DMS114 treated with DMSO at 0.1 percent for 48 hours (cell line): ENCODE data around the gene PAPLN.

Source experiments
- DNase-seq: peaks from one replicate; lab custom pipeline; 2025; ENCODE audit not compliant: unreplicated experiment; lab: John Stamatoyannopoulos, UW

PAPLN gene

DNA sequence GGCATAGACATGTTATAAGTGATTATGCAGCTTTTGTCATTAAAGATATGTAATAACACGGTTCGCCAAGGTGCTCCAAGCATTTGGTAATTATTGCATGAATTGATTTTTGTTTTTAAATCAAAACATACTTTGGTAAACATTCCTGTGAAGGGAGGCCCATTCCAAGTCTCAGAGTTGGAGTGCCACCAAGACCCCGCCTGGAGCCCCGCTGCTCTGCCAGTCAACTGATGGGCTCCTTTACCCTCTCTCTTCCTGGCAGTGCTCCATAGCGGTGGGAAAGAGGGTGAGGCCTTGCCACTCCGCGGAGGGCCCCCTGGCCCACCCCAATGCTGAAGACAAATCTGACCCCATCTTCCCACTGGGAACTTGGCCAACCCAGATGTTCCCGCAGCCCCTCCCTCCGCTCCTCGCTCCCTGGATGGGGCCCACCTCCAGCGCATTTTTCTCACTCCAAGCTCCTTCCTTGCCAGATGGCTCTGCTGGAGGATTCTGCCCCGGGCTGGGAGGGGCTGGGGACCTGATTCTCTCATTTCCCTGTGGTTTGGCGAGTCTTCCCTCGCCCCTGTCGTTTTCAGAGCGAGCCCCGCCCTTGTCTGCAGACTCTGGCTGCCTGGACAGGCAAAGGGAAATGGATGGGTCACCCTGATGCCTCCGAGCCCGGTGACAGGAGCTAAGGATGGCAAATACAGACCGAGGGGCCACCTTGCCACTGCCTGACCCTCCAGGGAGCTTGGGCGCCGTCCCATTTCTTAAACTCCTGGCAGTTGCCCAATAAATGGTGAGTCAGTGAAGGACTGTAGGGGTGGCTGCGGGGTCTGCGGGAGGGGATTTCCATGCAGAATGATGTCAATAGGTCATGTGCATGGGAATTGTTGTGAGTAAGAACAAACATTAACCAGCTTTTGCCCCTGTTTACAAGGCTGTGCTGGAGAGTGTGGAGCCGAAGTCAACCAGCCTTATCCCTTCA is 9.2 kb upstream of the PAPLN start:
- no peak for DNase-seq

DNA sequence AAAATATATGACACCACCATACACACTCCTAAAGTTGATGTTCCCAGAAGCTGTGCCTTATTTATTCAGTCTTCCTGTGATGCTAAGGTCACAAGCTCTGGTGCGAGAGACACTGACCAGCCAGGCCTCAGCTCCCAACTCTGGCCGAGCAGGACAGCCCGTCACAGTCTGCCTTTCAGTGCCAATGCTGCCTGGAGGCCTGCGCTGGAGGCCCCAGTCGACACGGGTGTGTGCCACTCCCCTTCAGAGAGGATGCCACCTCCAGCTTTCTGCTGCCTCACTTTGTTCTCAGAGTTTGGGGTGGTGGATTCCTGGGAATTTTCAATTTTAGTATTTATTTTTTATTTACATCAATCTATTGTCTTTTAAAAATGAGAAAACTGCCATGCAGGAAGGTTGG is 7.3 kb upstream of the PAPLN start:
- DNase-seq = no peak

DNA sequence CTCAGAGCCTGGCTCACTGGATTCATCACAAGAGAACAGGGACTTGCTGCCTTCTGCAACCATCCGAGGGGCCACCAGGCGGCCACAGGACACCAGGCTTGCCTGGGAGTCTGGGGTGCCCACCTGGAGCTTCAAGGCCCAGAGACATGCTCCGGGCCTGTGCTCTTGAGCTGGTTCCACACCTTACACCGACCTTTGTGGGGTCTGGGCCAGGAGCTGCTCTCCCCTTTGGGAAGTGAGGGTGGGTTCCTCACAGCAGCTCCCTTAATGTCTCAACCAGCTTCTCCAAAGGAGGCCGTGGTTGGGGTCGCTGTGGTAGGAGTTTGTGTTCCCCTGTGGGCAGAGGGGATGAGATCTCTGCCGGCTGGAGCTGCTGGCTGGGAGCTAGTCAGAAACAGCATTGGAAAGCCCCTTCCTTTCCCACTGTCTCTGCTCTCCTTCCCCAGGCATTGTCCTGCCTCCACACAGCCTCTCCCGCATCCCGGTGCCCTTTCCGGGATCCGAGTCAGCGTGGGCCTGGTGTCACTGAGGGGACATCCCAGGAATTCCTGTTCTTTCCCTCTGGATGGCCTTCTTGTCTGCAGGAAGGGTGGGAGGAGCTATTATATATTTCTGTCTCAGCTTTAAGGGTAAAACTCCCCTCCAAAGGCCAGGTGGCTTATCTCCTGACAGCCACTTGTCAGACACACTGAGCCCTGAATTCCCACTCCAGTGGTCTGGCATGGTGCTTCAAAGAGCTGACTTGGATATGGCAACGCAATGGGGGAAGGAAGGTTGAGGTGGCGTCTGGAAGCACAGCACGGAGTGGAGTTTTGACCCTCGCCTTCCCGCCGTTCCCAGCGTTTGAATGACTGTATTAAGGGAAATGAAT is 5.1 kb upstream of the PAPLN start:
- DNase-seq = no peak

DNA sequence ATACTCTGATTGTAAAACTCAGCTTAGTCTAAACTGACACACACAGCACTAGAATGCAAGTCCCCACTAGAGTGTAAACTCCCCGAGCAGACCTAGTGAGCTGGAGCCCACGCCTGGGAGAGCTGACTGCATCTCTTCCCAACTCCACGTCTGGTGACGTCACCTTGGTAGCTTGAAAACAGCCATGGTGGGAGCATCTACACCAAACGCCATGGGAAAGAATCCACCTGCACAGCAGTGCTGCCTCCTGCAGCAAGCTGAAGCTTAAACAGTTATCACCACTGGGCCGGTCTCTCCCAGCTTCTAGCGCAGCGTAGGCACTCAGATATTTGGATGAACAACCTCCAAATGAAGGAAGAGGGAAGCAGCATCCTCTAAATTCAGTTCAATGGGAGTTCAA is 4.3 kb upstream of the PAPLN start:
- no peak for DNase-seq

DNA sequence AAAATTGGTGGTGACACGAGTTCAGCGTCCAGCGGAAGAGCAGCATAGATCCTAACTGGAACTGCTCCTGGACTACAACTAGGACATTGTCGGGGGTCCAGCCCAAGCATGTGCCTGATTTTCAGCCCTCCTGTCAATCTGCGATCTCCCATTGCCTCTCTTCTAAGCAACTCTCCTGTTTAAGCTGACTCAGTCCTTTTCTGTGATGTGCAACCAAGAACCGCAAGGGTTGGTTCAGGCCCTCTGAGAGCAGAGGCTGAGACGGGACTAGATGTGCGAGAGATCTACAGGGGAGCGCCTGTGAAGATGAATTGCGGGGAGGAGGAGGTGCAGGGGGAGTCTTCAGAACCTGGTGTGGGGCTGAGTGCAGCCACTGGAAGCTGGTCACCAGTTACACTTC is 3.7 kb upstream of the PAPLN start:
- no peak for DNase-seq

DNA sequence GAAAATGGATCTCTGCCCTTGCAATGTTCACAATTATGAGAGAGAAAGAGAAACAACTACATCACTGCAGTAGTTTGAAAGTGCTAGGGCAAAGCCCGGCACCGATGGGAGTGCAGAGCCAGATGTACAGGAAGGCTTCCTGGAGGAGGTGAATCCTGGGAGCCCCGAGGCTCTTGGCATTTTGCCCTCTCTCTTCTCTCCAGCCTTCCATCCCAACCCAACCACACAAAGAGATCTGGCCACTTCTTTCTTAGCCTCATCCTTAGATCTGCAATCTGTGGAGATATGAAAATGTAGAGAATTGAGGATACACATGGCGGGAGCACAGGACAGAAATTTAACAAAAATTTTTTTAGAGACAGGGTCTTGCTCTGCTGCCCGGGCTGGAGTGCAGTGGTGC is 3.3 kb upstream of the PAPLN start:
- no peak for DNase-seq

DNA sequence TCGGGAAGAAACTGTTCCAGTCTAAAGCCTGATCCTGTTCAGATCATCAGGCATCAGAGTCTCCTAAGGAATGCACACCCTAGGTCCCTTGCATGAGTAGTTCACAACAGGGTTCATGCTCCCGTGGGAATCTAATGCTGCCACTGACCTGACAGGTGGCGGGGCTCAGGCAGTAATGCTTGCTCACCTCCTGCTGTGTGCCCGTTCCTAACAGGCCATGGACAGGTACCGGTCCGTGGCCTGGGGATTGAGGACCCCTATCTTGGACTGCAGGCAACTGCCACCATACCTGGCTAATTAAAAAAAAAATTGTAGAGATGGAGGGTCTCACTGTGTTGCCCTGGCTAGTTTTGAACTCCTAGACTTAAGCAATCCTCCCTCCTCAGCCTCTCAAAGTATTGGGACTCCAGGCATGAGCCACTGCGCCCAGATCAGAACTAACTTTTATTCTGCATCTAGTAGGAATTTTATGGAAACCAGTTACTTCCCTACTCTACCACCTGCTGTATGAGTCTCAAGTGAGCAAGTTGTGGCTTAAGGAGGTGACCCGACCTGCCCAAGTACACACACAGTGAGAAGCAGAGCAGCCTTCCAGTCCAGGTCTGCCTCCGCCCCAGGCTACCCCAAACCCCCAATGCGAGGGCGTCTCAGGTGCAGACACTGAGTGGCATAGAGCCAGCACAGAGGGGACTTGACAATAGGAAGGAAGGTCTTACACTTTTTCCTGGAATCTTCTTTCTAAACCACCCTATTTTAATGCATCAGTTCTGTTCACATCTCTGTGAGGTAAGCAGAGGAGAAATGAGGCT is 2.5 kb upstream of the PAPLN start:
- DNase-seq = no peak

DNA sequence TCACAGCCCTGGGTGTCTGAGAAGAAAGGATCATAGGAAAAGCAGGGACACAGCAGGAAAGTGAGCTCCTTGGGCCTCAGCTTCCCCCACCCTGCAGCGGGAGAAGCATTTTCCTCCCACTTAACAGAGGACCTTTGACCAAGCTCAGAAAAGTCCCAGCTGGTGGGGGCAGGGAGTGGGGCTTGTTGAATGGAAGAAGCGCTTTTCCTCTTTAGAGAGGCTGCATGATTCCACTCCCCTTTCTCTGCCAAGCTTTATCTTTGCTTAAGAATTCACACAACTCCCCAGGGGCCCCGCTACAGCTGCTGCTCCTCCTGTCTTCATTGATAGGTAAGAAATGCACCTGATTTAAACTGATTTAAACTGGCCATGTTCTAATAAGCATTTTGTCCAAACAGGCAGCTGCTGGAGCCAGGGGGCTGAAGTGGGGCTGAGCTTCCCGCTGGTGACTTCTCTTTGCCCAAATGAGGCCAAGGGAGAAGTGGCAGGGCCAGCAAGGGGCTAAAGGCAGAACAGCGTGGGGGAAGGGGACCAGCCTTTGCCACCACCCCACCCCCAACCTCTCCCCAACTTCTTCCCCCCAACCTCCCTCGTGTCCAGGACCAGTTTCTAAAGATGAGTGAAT is 1.7 kb upstream of the PAPLN start:
- DNase-seq = no peak

DNA sequence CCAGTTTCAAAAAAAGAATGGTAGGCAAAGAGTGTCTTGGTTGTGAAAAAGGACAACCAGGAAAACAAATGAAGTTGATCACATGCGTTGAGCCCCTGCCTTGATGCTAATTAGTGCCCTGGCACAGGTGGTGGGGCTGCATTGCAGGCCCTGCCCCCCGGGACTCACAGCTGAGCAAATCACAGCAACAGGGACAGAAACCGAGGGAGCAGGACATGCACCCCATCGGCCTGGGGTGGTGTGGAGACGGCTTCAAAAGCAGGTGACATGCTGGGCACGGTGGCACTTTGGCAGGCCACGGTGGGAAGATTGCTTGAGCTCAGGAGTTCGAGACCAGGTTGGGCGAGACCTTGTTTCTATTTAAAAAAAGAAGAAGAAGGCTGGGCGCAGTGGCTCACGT is 1.1 kb upstream of the PAPLN start:
- DNase-seq = no peak

DNA sequence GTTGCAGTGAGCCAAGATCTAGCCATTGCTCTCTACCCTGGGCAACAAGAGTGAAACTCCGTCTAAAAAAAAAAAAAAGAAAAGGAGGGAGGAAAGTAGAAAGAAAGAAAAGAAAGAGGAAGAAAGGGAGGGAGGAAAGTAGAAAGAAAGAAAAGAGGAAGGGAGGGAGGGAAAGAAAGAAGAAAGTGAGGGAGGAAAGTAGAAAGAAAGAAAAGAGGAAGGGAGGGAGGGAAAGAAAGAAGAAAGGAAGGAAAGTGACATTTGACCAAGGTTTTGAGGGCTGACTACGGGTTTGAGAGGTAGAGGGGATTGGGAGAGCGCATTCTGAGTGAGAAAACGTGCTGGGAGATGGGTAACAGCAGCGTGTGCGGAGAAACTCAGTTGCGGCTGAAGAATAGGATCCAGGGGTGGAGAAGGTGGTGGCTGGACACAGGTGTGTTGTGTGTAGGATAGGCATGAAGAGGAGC is 521 bp upstream of the PAPLN start:
- DNase-seq = no peak

DNA sequence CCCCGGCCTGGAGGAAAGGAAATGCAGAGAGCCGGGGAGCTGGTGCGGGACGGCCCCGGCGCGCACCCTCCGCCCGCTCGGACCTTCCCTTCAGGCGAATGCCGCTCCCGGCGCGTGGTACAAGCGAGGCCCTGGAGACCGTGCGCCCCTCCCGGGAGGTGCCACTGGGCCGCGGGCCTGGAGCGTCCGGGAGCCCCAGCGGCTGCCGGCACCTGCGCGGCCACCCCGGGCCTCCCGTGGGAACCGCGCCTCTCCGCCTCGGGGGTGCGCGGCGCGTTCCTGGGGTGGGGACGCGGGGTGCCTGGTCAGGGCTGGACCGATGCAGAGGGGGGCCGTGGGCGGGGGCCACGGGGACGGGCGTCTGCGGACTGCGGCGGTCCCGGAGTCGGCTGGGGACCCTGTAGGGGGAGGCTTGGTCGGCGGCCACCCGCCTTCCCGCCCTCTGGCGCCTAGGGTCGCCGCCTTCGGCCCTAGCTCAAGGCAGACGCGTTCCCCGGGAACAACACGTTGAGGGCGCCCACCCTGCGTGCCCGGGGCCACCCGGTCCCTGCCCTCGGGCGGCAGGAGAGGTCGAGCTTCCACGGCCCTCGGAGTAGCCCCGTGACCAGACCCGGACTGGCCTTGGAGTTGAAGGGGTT is 599 bp downstream of the PAPLN start:
- no peak for DNase-seq

DNA sequence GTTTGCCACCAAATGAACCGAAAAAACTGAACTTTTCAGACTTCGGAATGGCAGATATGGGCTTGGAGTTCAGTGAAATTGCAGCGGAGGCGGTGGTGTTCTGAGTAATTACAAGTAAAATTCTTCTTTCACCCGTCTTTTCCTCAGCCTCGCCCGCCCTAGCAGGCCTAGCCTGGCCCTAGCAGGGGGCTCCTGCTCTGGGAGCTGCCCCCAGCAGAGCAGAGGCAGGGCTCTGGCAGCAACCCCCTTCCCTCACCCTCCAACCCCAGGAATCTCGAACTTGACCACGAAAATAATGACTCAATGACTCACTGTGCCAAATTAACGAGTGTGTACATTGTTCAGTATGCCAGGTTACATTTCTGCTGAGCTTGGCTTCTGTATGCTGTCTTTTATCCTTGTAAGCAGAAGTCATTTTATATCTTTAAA is 1.1 kb downstream of the PAPLN start:
- DNase-seq = no peak

DNA sequence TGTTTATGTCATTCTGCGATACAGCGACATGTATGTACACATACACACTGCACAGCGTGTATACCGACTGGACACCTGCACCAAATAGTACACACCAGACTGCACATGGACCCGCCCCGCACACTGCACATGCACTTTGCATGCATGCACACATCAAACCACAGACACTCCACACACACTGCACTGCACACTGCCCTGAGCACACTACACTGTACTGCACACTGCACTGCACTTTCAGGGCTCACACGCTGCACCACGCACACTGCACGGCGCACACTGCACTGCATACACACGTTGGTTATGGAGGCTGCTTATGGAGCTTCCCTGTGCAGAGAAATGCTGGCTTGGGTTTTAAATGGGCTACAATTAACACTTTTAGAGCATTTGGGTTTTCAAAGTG is 1.6 kb downstream of the PAPLN start:
- no peak for DNase-seq

DNA sequence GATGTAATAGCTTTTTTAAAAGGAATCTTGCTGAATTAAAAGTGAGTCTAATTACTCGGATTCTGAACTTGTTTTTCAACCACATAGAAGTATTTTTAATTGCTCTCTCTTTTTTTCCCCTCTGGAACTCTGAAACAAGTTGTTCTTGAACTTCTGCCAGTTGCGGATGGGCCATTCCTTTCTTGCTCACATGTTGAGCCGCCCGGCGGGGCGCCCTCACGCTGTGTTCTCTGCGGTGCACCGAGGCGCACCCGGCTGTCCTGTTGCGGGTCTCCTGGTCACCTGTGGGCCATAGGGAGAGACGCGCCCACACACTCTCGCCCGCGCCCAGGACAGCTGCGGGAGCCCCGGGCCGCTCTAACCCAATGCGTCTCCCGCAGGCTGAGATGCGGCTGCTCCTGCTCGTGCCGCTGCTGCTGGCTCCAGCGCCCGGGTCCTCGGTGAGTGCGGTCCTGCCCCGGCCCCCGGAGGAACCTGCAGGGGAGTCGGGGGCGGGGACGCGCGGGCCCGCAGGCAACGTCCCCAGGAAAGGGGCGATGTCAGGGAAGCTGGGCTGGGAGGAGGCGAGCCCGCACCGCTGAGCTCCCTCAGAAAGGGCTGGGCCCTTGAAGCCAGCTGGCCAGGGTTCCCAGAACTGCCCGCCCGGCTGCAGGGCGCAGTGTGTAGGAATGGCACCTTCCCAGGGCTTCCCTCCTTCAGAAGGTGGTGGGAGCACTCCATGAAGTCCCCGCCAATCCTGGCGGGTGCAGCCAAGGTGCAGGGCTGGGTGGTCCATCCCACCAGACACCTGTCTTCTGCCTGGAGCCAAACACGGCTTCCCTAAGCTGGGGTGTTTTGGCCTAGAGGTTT is 2.3 kb downstream of the PAPLN start:
- DNase-seq = no peak

DNA sequence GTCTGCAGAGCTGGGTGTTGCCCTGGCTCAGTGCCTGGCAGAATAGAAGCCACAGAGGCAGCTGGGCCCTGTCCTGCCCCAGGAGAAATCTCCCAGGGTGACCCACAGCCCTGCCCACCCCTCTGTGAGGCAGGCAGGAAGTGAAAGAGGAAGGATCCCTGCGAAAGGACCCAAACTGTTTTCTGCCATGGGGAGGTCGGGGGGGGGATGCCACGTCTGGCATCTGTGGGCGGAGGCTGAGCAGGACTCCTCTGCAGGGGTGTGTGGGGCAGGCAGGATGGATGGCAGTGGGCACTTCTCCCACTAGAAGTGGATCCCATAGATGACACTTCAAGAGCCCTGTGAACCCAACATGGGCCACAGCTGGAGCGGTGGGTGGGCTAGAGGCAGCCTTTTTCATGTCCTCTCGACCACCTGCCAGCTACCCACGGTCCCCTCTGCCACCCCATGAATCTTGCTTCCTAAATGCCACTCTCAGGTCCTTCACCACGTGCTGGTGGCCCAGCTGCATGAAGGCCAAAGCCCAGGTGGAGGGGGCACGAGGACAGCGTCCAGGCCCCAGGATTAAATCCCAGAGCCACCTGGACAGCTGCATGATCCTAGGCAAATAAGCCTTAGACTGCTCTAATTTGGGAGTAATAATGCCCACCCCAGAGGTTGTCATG is 3.6 kb downstream of the PAPLN start:
- no peak for DNase-seq

DNA sequence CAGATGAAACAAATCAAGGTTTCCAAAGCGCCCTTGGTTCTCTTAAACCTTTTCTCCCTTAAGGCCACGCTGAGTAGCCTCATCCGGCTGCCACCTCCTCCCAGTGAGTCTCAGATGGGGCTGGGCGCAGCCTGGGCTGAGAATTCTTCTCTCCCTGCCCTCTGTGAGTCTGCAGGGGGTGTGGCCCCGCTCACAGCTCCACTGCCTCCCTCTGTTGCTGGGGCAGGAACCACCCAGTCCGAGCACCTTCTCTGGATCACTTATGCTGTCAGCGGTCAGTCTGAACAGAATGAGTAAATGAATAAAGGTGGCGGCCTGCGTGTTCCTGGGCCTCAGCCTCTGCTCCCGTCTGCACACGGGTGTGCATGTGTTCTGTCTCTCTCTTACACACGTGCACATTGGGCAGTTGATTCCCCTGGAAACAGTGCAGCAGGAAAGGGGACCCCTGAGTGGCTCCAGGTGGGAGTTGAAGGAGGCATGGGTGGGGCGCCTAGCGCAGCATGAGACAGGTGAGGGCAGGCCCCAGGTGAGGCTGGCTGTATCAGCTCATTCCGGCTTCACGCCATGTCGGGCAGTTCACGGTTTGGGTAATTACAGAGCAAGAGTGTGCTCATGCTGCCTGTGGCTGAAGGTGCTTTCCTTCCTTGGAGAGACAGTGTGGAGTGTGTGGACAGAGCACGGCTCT is 4.3 kb downstream of the PAPLN start:
- DNase-seq = no peak

DNA sequence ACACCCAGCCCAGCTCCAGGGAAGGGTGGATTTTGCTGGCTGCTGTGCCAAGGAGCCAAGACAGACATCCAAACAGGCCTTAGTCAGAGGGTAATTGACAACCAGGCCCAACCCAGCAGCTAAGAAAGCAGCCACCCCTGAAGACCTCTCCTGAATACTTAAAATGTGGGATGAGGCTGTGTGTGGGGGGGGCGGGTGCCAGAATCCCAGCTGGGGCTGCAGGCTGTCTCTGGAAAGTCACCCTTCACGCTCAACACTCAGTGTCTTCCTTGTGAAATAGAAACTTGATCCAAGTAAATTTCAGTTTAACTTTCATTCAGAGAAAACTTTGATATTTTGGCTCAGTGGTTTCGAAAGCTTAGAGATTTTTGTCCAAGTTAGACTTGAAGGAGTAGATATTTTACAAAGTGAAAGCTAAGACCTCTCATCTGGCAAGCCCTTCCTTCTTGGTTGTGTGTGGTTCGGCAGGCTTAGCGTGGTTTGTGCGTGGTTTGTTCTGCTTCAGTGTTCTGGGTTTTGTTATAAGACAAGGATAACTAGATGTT is 5.1 kb downstream of the PAPLN start:
- DNase-seq = no peak

DNA sequence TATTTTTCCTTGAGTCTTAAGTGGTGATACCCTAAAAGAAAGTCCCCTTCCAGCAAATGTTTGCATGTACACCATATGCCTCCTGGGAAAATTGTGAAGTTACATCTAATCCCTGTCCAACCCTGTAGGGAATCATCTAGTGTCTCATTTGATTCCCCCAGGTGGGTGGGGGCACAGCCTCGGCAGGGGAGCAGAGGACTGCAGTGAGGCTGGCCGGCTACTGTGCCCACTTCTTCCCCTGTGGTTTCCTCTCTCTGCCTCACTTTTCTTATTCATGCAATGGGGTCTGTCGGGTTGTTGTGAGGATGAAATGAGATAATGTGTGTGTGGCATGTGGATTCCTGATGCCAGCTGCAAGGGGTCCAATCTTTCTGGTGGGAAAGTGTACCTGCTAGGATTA is 6.0 kb downstream of the PAPLN start:
- no peak for DNase-seq
